ENCODE data around the gene MOGAT1. TPM values are rescaled to one million over a fixed set of nuclear protein-coding genes. Genes with fewer than 3 reads are reported as not detected.

Gene MOGAT1
- total and polyA plus RNA-seq, 2 experiments from 2014 or later, result not detected

DNA sequence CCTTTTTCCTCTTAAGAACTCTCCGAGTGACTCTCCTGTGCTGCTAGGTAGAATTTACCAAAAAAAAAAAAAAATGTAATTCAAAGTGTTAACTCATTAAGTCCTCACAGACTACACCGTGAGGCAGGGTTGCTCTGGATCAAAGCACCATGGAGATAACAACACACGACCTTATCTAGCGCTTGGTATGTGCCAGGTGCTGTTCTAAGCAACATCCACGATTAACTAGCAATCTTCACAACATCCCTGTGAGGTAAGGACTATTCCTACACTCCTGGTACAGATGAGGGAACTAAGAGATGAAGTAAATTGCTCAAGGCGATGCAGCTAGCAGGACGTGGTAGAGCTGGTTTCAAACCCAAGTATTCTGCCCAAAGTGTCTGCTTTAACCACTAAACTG, 1.8 kb downstream of the MOGAT1 start:
- no peak overlapping the region for H2AFZ ChIP-seq
- no peak overlapping the region for H3K27ac ChIP-seq
- H3K4me3 ChIP-seq, result no peak overlapping the region
- no peaks in the 10 kb centered on the region for H3K4me1 ChIP-seq (ENCODE audit: insufficient read depth)
- no peak overlapping the region for H3K9ac ChIP-seq
- 82 to 89% methylated on average over 7 of the region's 7 CpGs for WGBS, 2 experiments (ENCODE audit: low coverage in 1 of 2, low lambda C conversion rate in 2 of 2, missing lambda C conversion rate in 2 of 2)
- no peaks in the 10 kb centered on the region for H3K9me2 ChIP-seq (ENCODE audit: insufficient read depth)
- in situ Hi-C loops (cut with MboI), result no loop called here
- no peak overlapping the region for H3K4me2 ChIP-seq (ENCODE audit: unreplicated experiment)
- no peaks in the 10 kb centered on the region for H3K79me2 ChIP-seq (ENCODE audit: insufficient read depth)
- TF ChIP-seq EZH2phosphoT487 (IDR thresholded peaks at IDR 0.05; ENCODE audit: insufficient read depth, low read depth) (no peak), EZH2 (IDR thresholded peaks at IDR 0.05; ENCODE audit: insufficient read depth, poor library complexity, severe bottlenecking) (no peak)
- no peaks in the 10 kb centered on the region for H3K36me3 ChIP-seq (ENCODE audit: low read depth)
- H3K27me3 ChIP-seq (replicated peaks; ENCODE audit: insufficient read depth), result peaks cover 23% of the 10 kb centered on the region; the same call in 1 of the 2 replicates
- no peaks in the 10 kb centered on the region for H4K20me1 ChIP-seq (ENCODE audit: insufficient read depth)
- H3F3A ChIP-seq (ENCODE audit: insufficient read depth), result no peaks in the 10 kb centered on the region
- no peak for DNase-seq
- H3K9me3 ChIP-seq (ENCODE audit: low read depth), result no peaks in the 10 kb centered on the region

- no peaks in the 10 kb centered on the region for H3K4me1 ChIP-seq (ENCODE audit: insufficient read depth)
- no peaks in the 10 kb centered on the region for H3K9me3 ChIP-seq (ENCODE audit: low read depth)
- no peak overlapping the region for H3K27ac ChIP-seq
- DNase-seq, result no peak
- WGBS, 2 experiments (ENCODE audit: low coverage in 1 of 2, low lambda C conversion rate in 2 of 2, missing lambda C conversion rate in 2 of 2), result 90 to 92% methylated on average over 5 of the region's 5 CpGs
- no peak overlapping the region for H3K4me2 ChIP-seq (ENCODE audit: unreplicated experiment)
- no peak for TF ChIP-seq EZH2phosphoT487 (IDR thresholded peaks at IDR 0.05; ENCODE audit: insufficient read depth, low read depth)
- TF ChIP-seq EZH2 (IDR thresholded peaks at IDR 0.05; ENCODE audit: insufficient read depth, poor library complexity, severe bottlenecking), result no peak
- in situ Hi-C loops (cut with MboI), result no loop called here
- no peak overlapping the region for H3K9ac ChIP-seq
- no peaks in the 10 kb centered on the region for H3K79me2 ChIP-seq (ENCODE audit: insufficient read depth)
- H3K9me2 ChIP-seq (ENCODE audit: insufficient read depth), result no peaks in the 10 kb centered on the region
- no peak overlapping the region for H2AFZ ChIP-seq
- H3K4me3 ChIP-seq, result no peak overlapping the region
- no peaks in the 10 kb centered on the region for H3K36me3 ChIP-seq (ENCODE audit: low read depth)
- H3K27me3 ChIP-seq (replicated peaks; ENCODE audit: insufficient read depth), result peaks cover 29% of the 10 kb centered on the region; the same call in 1 of the 2 replicates
- no peaks in the 10 kb centered on the region for H4K20me1 ChIP-seq (ENCODE audit: insufficient read depth)
- no peaks in the 10 kb centered on the region for H3F3A ChIP-seq (ENCODE audit: insufficient read depth)
Measured at GRCh38 chr2:222673883-222674282, 2.4 kb downstream of the MOGAT1 start.

GRCh38 chr2:222677981-222678380, 6.5 kb downstream of the MOGAT1 start:
- no peaks in the 10 kb centered on the region for H3K9me2 ChIP-seq (ENCODE audit: insufficient read depth)
- TF ChIP-seq EZH2 (IDR thresholded peaks at IDR 0.05; ENCODE audit: insufficient read depth, poor library complexity, severe bottlenecking), result no peak
- no peak for TF ChIP-seq EZH2phosphoT487 (IDR thresholded peaks at IDR 0.05; ENCODE audit: insufficient read depth, low read depth)
- no peak overlapping the region for H3K4me2 ChIP-seq (ENCODE audit: unreplicated experiment)
- WGBS, 2 experiments (ENCODE audit: low coverage in 1 of 2, low lambda C conversion rate in 2 of 2, missing lambda C conversion rate in 2 of 2), result 64 to 77% methylated on average over 3 of the region's 3 CpGs
- peaks cover 37% of the 10 kb centered on the region; the same call in 1 of the 2 replicates for H3K27me3 ChIP-seq (replicated peaks; ENCODE audit: insufficient read depth)
- no peaks in the 10 kb centered on the region for H3F3A ChIP-seq (ENCODE audit: insufficient read depth)
- no peaks in the 10 kb centered on the region for H3K9me3 ChIP-seq (ENCODE audit: low read depth)
- DNase-seq, result no peak
- H3K27ac ChIP-seq, result no peak overlapping the region
- no peaks in the 10 kb centered on the region for H3K79me2 ChIP-seq (ENCODE audit: insufficient read depth)
- no peaks in the 10 kb centered on the region for H4K20me1 ChIP-seq (ENCODE audit: insufficient read depth)
- no peaks in the 10 kb centered on the region for H3K36me3 ChIP-seq (ENCODE audit: low read depth)
- in situ Hi-C loops (cut with MboI), result no loop called here
- H3K9ac ChIP-seq, result no peak overlapping the region
- H2AFZ ChIP-seq, result no peak overlapping the region
- no peaks in the 10 kb centered on the region for H3K4me1 ChIP-seq (ENCODE audit: insufficient read depth)
- no peak overlapping the region for H3K4me3 ChIP-seq

DNA sequence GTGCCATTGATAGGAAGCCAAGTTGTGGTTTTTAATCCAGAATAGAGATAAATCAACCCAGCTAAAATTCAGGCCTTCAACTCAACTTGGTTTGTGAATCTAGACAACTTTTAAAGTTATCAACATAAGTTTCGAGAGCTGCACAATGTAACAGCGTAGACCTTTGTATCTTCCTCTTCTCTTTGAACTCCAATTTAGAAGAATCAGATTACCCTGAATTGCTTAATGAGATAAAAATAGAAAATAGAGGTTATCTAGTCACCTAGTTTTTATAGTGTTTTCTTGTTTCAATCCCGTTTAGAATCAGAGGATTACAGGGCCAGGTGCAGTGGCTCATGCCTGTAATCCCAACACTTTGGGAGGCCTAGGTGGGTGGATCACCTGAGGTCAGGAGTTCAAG, 12.3 kb downstream of the MOGAT1 start:
- no peak overlapping the region for H3K27ac ChIP-seq
- no peaks in the 10 kb centered on the region for H3K9me3 ChIP-seq (ENCODE audit: low read depth)
- H4K20me1 ChIP-seq (ENCODE audit: insufficient read depth), result no peaks in the 10 kb centered on the region
- TF ChIP-seq EZH2 (IDR thresholded peaks at IDR 0.05; ENCODE audit: insufficient read depth, poor library complexity, severe bottlenecking) (no peak), EZH2phosphoT487 (IDR thresholded peaks at IDR 0.05; ENCODE audit: insufficient read depth, low read depth) (no peak)
- no peak overlapping the region for H3K4me2 ChIP-seq (ENCODE audit: unreplicated experiment)
- no peak overlapping the region for H2AFZ ChIP-seq
- H3K27me3 ChIP-seq (replicated peaks; ENCODE audit: insufficient read depth), result peaks cover 19% of the 10 kb centered on the region; the same call in 1 of the 2 replicates
- no peaks in the 10 kb centered on the region for H3K4me1 ChIP-seq (ENCODE audit: insufficient read depth)
- H3K9ac ChIP-seq, result no peak overlapping the region
- H3K79me2 ChIP-seq (ENCODE audit: insufficient read depth), result no peaks in the 10 kb centered on the region
- no peaks in the 10 kb centered on the region for H3K9me2 ChIP-seq (ENCODE audit: insufficient read depth)
- in situ Hi-C loops (cut with MboI), result no loop called here
- no peaks in the 10 kb centered on the region for H3K36me3 ChIP-seq (ENCODE audit: low read depth)
- WGBS, 2 experiments (ENCODE audit: low coverage in 1 of 2, low lambda C conversion rate in 2 of 2, missing lambda C conversion rate in 2 of 2), result 63 to 64% methylated on average over 3 of the region's 3 CpGs
- no peak overlapping the region for H3K4me3 ChIP-seq
- H3F3A ChIP-seq (ENCODE audit: insufficient read depth), result no peaks in the 10 kb centered on the region
- no peak for DNase-seq
